Measurements from ENCODE around the gene LBHD2.
A peak's percentile ranks its signal among the peaks of the same experiment; 100 is the strongest.
"Not testable (repeated sequence)": the region's sequence is repeated elsewhere in the genome, so short reads cannot be mapped to it uniquely, and the experiment has no call there.

Gene LBHD2

GRCh38 chr14:103107455-103107854 lies 23.4 kb downstream of the LBHD2 start:
- no peak for DNase-seq

- no peak for DNase-seq
Observed at GRCh38 chr14:103107941-103108748, 24.1 kb downstream of the LBHD2 start.

DNA sequence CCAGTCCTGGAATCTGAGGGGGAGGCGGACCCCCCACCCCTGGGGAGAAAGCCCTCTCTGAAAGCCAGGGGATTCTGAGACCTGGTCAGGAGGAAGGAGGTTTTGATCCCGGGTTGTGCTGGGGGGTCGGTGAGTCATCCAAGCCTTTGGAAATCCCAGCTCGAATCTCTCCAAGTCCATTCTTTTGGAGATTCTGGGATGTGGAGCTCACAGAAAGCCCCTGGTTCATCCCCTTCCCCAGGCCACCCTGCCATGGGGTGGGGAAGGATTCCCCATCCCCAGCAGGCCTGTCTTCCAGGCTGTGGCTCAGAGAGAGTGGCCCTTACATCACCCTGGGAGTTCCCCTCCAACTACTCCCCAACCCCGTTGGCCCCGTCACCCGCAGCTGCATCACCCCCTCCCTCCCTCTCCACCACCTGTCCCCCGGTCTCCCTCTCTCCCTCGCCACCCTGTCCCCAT lies 24.8 kb downstream of the LBHD2 start:
- peak; percentile 18 to 39 for DNase-seq

DNA sequence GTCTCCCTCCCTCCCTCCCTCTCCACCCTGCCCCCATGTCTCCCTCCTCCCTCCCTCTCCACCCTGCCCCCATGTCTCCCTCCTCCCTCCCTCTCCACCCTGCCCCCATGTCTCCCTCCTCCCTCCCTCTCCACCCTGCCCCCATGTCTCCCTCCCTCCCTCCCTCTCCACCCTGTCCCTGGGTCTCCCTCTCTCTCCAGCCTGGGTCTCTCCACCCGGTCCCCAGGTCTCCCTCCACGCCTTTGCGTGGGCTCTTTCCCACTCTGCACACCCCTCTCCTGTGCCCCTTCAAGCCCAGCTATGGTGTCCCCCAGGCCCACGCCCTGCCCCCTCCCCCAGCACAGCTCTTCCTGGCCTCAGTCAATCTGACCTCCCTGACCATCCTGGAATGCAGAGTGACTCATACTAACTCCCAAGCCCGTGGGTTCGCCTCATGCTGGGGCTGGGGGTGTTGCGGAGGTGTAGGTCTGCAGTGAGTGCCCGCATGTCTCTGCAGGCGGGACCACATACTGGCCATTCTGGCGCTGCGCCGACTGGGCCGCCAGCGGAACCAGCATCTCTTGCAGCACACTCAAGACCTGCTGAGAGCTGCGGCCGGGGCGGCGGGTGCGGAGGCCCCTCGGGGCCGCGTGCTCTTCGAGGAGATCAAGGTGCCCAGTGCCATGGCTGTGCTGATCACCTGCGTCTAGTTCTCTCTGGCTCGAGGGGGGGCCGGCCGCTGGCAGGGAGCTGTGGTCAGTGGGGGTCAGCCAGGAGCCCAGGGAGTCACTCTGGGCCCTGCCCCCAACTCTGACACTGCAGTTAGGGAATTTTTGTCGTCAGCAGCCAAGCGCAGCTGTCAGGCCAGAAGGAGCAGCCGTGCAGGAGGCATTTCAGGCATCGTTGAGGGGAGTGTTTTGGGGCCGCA lies 25.8 kb downstream of the LBHD2 start:
- DNase-seq = no peak

DNA sequence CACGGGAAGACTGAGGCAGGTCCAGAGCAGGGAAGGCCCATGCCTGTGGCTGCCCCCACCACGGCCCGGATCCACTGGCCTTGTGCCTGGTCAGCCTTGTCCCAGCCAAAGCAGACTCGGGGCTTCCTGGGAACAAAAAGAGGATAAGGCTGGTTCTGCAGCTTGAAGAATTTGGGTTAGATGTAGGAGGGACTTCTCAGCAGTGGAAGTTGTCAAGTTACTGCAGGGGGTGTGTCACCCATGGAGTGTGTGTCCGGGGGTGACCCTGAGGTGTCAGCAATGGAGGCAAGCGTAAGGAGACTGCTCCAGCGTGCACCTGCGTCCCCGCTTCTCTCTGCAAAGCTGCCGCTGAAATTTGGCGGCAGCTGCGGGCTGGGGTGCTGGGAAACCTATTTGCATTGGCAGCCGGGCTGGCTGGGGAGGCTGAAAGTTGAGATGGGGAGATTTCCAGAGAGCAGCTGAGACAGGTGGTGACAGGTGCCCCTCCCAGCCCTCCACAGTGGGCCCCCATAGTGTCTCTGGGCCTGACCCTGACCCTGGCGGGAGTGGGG lies 26.7 kb downstream of the LBHD2 start:
- no peak for DNase-seq

- DNase-seq = no peak
Observed at GRCh38 chr14:103111232-103111868, 27.3 kb downstream of the LBHD2 start.

DNA sequence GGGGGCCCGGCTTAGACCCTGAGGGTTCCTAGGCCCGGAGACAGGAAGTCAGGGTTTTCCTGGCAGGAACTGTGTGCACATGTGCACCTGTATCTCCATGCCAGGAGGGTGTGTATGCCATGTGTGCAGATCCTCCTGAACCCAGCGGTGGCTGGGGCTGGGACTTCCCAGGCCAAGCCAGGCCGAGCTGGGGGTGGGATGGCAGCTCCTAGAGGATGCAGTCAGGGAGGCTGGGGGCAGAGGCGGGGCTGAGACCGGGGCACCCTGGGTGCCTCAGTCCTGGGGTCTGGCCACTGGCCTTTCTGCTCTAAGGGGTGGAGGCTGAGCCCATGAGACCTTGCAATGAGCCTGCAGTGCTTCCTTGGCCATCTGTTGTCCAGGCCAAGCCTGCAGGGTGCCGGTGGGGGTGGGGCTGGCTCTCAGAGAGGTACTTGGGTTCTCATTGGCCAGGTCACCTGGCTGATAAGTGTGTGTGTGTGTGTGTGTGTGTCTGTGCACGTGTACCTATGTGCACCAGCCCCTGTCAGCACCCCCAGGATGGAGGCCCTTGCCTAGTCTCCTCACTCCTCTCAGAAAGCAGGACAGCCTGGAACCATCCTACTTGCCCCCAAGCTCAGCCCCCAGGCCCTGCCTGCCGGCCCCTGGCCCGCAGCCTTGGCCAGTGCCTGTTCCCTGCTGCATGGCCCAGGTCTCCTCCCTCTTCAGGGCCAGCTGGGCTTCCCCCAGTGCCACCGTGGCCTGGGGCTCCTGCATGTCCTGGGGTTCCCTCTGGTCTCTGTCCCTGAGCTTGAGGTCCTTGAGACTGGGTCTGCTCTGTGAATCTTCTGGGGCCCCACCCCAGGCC lies 28.6 kb downstream of the LBHD2 start:
- no peak for DNase-seq

GRCh38 chr14:103113303-103113702 lies 29.3 kb downstream of the LBHD2 start:
- no peak for DNase-seq

DNA sequence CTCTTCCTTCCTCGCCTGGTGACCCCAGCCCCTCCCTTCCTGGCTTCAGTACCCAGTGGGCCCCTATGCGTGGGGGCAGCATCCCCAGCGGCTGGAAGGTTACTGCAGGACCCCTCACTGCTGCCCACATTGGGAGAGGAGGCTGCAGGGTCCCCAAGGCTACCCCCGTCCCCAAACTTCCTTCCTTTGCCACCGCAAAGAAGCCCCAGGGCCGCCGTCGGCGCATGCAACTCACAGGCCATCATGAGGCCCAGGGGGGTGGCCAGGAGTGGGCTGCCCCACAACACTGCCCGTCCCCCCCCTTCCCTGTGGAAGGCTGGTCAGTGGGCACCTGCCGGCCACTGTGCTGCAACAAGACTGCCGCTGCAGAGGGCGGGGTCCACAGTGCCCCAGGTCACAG lies 29.8 kb downstream of the LBHD2 start:
- DNase-seq = no peak

- not testable (repeated sequence) for DNase-seq
Observed at GRCh38 chr14:103115086-103115679, 31.2 kb downstream of the LBHD2 start.

GRCh38 chr14:103115845-103116572 lies 32.0 kb downstream of the LBHD2 start:
- no peak for DNase-seq

DNA sequence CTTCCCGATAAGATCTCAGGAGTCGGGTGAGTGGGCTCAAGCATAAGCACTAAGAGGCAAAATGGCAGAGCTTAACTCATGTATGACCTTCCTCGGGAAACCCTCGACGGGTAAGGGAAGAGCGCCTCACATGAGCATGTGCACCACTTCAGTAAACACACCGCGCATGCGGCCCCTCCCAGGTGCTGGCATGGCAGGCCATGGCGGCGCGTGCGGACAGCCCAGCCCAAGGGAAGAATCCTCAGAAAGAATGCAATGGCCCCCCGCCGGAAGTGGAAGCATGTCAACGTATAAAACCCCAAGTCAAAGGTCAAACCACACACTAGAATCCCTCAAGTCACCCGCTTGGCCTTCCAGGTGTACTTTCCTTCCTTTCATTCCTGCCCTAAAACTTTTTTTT lies 32.6 kb downstream of the LBHD2 start:
- DNase-seq = no peak

DNA sequence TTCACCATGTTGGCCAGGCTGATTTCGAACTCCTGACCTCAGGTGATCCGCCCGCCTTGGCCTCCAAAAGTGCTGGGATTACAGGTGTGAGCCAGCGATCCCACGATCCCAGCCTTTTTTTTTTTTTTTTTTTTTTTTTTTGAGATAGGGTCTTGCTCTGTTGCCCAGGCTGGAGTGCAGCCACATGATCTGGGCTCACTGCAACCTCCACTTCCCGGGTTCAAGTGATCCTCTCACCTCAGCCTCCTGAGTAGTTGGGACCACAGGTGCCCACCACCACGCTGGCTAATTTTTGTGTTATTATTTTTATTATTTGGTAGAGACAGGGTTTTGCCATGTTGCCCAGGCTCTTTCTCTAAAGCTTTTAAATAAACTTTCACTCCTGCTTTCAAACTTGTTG lies 33.5 kb downstream of the LBHD2 start:
- not testable (repeated sequence) for DNase-seq

GRCh38 chr14:103118018-103118662 lies 34.1 kb downstream of the LBHD2 start:
- DNase-seq = peak in 1 of 2 donors; percentile 19

DNA sequence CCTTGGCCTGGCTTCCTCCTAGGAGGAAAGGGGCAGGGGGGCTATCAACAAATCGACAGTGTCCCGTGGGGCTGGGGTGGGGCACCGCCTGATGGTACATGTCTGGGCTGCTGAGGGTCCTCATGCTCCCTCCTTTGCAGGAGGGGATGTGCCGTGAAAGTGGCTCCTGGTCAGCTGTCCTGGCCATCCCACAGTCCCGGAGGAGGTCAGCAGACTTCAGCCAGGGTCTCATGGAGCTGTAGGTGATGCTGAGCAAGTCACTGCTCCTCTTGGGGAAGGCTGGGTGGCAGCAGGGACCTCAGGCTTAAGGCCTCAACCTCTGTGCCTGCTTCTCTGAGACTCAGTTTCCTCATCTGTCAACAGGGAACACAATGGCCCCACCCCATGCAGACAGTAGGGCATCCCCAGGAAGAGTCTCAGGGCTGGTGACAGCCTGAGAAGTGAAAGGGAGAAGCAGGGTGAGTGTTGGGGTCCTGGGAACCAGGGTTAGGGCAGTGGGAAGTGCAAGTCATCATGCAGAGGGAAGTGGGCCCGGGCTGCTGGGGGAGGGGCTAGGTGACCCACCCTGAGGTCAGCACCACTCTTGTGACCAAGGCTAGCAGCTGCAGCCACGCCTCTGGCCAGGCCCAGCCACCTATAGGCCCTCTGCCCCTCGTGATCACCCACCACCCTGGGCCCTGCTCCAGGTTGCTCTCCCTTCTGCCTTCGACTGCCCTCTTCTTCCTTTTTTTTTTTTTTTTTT lies 34.8 kb downstream of the LBHD2 start:
- peak; percentile 39 to 75 for DNase-seq

GRCh38 chr14:103119527-103119926 lies 35.5 kb downstream of the LBHD2 start:
- DNase-seq = not testable (repeated sequence)

- DNase-seq = peak in 1 of 2 donors; percentile 59
Observed at GRCh38 chr14:103121121-103121845, 37.3 kb downstream of the LBHD2 start.

- peak; percentile 59 to 80 for DNase-seq
Observed at GRCh38 chr14:103121846-103122584, 38.0 kb downstream of the LBHD2 start.

Data from bone marrow (tissue), 2 donors.